Measurements from ENCODE around the gene SFXN5.

Gene SFXN5

GRCh38 chr2:72940786-72941185 lies 130.7 kb downstream of the SFXN5 start:
- DNase-seq (ENCODE audit: low spot score) = no peak

GRCh38 chr2:72940361-72940760 lies 131.2 kb downstream of the SFXN5 start:
- no peak for DNase-seq (ENCODE audit: low spot score)

- DNase-seq (ENCODE audit: low spot score) = no peak
Measured at GRCh38 chr2:72938455-72938854, 133.1 kb downstream of the SFXN5 start.

- no peak for DNase-seq (ENCODE audit: low spot score)
Measured at GRCh38 chr2:72937356-72937669, 134.2 kb downstream of the SFXN5 start.

- no peak for DNase-seq (ENCODE audit: low spot score)
Measured at GRCh38 chr2:72936660-72937355, 134.7 kb downstream of the SFXN5 start.

DNA sequence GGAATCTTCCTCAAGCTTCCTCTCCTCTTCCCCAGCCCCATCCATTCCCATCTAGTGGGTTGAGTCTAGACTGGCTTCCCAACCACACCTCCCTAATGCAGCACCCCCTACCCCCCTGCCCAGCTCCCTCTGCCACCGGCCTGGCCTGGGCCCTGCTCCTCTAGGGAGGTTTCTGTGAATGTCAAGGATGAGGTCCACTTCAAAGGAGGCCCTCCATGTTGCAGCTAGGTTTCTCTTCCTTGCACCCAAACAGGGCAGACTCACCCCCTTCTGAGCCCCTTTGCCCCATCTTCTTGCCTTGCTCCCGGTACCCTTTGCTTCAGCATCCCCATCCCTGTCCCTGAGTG lies 135.9 kb downstream of the SFXN5 start:
- DNase-seq (ENCODE audit: low spot score) = no peak

- DNase-seq (ENCODE audit: low spot score) = no peak
Measured at GRCh38 chr2:72934683-72935610, 136.6 kb downstream of the SFXN5 start.

GRCh38 chr2:72933646-72934151 lies 137.8 kb downstream of the SFXN5 start:
- DNase-seq (ENCODE audit: low spot score) = no peak

DNA sequence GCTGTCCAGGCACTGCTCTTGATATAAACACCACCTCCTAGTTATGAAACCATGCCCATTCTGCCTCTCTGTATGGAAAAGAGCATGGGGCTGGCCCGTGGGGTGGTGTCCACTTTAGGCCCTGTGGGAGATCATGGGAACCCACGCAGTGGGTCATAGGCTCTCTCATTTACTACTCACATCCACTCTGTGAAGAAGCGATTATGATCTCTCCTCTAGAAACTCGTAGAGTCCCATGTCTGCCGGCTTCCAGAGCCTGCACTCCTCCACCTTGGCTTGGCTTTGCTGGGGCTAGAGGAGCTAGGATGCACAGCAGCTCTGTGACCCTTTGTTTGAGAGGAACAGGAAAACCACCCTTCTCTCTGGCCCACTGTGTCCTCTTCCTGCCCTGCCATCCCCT lies 138.3 kb downstream of the SFXN5 start:
- no peak for DNase-seq (ENCODE audit: low spot score)

DNA sequence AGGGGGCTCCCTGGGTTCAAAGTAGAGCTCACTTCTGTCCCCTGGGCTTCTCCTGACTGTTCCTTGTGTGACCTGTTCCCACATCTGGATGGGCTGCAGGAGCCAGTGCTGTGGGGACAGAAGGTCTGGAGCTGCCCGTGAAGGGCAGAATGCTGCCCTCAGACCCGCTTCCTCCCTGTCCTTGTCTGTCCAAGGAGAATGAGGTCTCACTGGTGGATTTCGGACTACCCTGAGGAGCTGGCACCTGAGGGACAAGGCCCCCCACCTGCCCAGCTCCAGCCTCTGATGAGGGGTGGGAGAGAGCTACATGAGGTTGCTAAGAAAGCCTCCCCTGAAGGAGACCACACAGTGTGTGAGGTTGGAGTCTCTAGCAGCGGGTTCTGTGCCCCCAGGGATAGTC lies 138.7 kb downstream of the SFXN5 start:
- no peak for DNase-seq (ENCODE audit: low spot score)

DNA sequence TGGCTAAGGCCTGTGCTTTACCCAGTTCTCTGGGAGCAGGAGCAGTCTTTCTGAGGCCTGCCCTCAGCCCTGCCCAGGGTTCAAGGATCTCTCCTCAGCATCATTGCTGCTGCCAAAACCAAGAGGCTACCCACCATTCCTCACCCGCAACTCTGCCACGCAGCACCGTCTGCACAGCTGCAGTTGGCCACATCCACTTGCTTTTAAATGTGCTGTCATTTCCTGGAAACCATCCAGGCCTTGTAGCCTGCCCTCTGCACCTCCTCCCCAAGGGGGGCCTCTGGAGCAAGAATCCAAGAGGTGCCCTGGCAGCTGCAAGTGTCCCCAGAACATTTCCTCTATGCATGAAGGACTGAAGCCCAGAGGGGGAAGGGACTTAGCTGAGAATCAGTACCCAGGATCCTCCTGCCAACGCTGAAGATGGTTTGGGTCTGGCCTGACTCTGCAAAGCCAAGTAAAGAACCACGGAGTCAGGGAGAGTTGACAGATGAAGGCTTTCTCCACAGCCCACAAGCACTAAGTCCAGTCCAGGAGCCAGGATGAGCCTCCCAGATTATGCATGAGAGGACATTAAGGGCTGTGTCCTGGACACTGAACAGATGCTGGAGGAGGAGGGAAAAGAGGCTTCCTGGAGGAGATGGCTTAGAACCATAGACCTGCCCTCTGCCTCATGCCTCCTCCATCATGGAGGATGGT lies 139.3 kb downstream of the SFXN5 start:
- DNase-seq (ENCODE audit: low spot score) = no peak

DNA sequence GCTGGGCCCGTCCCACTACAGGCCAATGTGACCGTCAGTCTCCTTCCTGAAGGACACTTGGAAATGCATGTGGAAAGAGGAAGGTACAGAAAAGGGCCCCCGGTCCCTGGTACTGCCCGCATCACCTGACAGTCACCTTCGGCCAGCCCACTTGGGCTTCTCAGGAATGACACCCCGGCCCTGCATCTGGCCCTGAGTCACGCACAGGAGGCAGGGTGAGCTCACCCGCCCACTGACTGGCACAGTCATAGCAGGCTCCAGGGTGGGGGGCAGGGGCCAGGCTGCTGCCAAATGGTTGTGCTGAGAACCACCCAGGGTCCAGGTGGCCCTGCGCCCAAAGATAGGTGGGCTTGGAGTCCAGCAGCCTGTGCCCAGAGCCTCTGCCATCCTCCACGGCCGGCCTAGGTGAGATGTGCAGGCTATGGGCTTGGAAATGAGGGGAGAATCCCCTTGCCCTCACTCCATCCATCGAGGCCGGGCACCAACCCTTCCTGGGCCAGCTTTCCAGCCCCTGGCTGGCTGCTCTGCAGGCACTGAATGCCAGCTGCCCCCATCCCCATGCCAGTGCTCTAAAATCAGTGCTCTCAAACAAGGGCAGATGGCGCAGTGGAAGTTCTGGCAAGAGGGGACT lies 140.1 kb downstream of the SFXN5 start:
- no peak for DNase-seq (ENCODE audit: low spot score)

GRCh38 chr2:72929010-72929409 lies 142.5 kb downstream of the SFXN5 start:
- no peak for DNase-seq (ENCODE audit: low spot score)

- DNase-seq (ENCODE audit: low spot score) = no peak
Measured at GRCh38 chr2:72927619-72928550, 143.6 kb downstream of the SFXN5 start.

- DNase-seq (ENCODE audit: low spot score) = no peak
Measured at GRCh38 chr2:72926811-72927465, 144.6 kb downstream of the SFXN5 start.

- no peak for DNase-seq (ENCODE audit: low spot score)
Measured at GRCh38 chr2:72926368-72926767, 145.1 kb downstream of the SFXN5 start.

- no peak for DNase-seq (ENCODE audit: low spot score)
Measured at GRCh38 chr2:72925328-72925943, 146.1 kb downstream of the SFXN5 start.

- DNase-seq (ENCODE audit: low spot score) = no peak
Measured at GRCh38 chr2:72924353-72925240, 146.9 kb downstream of the SFXN5 start.

DNA sequence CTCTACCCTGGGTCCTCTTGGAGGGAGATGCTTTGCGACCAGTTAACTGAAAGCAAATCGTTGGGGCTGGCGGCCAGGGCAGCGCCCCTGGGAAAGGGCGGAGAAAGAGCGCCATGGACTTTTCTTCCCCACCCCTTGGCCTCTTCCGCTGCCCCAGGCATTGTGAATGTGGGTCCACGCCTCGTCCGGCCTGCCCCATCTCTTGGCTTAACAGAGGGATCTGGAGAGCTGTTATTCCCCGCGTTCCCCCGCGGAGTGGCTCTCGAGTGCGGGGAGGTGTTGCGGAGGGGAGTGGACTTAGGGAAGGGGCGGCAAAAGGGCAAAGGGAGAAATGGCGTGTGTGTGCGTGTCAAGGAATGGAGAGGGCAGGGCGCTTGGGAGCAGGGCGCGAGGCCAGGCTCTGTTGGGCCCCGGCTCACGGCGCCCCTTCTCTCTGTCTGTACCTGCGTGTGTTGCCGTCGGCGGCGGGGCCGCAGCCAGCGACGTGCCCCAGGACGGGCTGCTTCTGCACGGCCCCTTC lies 147.6 kb downstream of the SFXN5 start:
- DNase-seq (ENCODE audit: low spot score) = no peak

Data from cerebellar cortex (tissue), 1 donor.